GM23338 (cell line): ENCODE results near the gene TSTD2. TPM values are rescaled to one million over a fixed set of nuclear protein-coding genes. Genes with fewer than 3 reads are reported as not detected.

Experiments used
- EZH2phosphoT487 ChIP-seq: fragments of 200-600 bp; sonication (generic); IDR thresholded peaks from one replicate; pipeline ENCODE4 v1.8.1; 2018; ENCODE audit warnings: antibody characterized with exemption; ENCODE audit not compliant: unreplicated experiment
- NANOG ChIP-seq: IDR thresholded peaks from 2 replicates; pipeline ENCODE4 v1.6.1; 2016; ENCODE audit warnings: antibody characterized with exemption, borderline replicate concordance
- POLR2AphosphoS5 ChIP-seq: IDR thresholded peaks from 2 replicates; pipeline ENCODE4 v1.6.1; 2016; ENCODE audit warnings: antibody characterized with exemption, low read depth
- STAT1 ChIP-seq: IDR thresholded peaks from one replicate; pipeline ENCODE4 v1.6.1; 2016; ENCODE audit warnings: antibody characterized with exemption; ENCODE audit not compliant: unreplicated experiment
- ZNF114 ChIP-seq: fragments of 250-450 bp; sonication (Bioruptor Pico); IDR thresholded peaks from 2 replicates; pipeline ENCODE4 v1.5.0; 2020; ENCODE audit warnings: mild to moderate bottlenecking, moderate library complexity
- polyA plus RNA-seq: library from polyadenylated mRNA; unstranded; fragments of >200 nt; fragmentation: Nextera tagmentation; extraction: Ambion mirVana; gene quantifications from 2 replicates; pipeline ENCODE4 v1.2.1, GENCODE V29; 2016
- total RNA-seq: library from RNA; depleted of rRNA; stranded (reverse); fragments of >200 nt; shearing (Covaris generic); gene quantifications from 2 replicates; pipeline ENCODE4 v1.2.3, GENCODE V29; 2014
- TF ChIP-seq, protein P1 (sequence below): fragments of 250-450 bp; sonication (Bioruptor Pico); IDR thresholded peaks from 2 replicates; pipeline ENCODE4 v1.5.0; 2020; ENCODE audit warnings: mild to moderate bottlenecking, moderate library complexity
- TF ChIP-seq, protein P2 (sequence below): IDR thresholded peaks from one replicate; pipeline ENCODE4 v1.6.1; 2018; ENCODE audit warnings: antibody characterized with exemption; ENCODE audit not compliant: unreplicated experiment
- TF ChIP-seq, protein P3 (sequence below): IDR thresholded peaks from 2 replicates; pipeline ENCODE4 v1.6.1; 2016; ENCODE audit warnings: antibody characterized with exemption

The TSTD2 gene
- total and polyA plus RNA-seq, 2 experiments from 2014 or later = 8.5 to 21.8 TPM

DNA sequence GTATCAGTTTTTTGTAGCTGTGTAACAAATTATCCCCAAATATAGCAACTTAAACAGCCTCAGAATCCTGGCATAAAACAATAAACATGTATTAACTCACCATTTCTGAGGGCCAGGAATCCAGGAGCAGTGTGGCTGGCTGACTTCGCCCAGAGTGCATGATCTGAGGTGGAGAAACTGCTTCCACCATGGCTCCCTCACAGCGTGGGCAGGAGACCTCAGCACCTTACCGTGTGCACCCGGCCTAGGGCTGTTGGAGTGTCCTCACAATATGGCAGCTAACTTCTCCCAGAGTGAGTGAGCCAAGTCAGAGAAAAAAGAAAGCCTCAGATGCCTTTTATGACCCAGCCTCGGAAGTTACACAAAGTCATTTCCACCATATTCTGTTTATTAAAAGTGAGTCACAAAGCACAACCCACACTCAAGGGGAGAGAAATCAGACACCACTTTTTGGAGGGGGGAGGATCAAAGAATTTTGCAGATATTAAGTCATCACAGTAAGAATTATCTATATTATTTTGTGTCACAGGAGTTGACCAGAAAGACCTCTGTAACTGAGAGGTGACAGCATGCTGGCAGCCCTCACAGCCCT lies 59.6 kb downstream of the TSTD2 start (continued):
- TF ChIP-seq, protein P1, sequence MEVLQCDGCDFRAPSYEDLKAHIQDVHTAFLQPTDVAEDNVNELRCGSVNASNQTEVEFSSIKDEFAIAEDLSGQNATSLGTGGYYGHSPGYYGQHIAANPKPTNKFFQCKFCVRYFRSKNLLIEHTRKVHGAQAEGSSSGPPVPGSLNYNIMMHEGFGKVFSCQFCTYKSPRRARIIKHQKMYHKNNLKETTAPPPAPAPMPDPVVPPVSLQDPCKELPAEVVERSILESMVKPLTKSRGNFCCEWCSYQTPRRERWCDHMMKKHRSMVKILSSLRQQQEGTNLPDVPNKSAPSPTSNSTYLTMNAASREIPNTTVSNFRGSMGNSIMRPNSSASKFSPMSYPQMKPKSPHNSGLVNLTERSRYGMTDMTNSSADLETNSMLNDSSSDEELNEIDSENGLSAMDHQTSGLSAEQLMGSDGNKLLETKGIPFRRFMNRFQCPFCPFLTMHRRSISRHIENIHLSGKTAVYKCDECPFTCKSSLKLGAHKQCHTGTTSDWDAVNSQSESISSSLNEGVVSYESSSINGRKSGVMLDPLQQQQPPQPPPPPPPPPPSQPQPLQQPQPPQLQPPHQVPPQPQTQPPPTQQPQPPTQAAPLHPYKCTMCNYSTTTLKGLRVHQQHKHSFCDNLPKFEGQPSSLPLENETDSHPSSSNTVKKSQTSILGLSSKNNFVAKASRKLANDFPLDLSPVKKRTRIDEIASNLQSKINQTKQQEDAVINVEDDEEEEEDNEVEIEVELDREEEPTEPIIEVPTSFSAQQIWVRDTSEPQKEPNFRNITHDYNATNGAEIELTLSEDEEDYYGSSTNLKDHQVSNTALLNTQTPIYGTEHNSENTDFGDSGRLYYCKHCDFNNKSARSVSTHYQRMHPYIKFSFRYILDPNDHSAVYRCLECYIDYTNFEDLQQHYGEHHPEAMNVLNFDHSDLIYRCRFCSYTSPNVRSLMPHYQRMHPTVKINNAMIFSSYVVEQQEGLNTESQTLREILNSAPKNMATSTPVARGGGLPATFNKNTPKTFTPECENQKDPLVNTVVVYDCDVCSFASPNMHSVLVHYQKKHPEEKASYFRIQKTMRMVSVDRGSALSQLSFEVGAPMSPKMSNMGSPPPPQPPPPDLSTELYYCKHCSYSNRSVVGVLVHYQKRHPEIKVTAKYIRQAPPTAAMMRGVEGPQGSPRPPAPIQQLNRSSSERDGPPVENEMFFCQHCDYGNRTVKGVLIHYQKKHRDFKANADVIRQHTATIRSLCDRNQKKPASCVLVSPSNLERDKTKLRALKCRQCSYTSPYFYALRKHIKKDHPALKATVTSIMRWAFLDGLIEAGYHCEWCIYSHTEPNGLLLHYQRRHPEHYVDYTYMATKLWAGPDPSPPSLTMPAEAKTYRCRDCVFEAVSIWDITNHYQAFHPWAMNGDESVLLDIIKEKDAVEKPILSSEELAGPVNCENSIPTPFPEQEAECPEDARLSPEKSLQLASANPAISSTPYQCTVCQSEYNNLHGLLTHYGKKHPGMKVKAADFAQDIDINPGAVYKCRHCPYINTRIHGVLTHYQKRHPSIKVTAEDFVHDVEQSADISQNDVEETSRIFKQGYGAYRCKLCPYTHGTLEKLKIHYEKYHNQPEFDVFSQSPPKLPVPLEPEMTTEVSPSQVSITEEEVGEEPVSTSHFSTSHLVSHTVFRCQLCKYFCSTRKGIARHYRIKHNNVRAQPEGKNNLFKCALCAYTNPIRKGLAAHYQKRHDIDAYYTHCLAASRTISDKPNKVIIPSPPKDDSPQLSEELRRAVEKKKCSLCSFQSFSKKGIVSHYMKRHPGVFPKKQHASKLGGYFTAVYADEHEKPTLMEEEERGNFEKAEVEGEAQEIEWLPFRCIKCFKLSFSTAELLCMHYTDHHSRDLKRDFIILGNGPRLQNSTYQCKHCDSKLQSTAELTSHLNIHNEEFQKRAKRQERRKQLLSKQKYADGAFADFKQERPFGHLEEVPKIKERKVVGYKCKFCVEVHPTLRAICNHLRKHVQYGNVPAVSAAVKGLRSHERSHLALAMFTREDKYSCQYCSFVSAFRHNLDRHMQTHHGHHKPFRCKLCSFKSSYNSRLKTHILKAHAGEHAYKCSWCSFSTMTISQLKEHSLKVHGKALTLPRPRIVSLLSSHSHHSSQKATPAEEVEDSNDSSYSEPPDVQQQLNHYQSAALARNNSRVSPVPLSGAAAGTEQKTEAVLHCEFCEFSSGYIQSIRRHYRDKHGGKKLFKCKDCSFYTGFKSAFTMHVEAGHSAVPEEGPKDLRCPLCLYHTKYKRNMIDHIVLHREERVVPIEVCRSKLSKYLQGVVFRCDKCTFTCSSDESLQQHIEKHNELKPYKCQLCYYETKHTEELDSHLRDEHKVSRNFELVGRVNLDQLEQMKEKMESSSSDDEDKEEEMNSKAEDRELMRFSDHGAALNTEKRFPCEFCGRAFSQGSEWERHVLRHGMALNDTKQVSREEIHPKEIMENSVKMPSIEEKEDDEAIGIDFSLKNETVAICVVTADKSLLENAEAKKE (CRISPR knock-in tag) = no peak
- no peak for TF ChIP-seq POLR2AphosphoS5
- no peak for TF ChIP-seq NANOG
- no peak for TF ChIP-seq ZNF114
- TF ChIP-seq STAT1 = no peak
- TF ChIP-seq, protein P2, sequence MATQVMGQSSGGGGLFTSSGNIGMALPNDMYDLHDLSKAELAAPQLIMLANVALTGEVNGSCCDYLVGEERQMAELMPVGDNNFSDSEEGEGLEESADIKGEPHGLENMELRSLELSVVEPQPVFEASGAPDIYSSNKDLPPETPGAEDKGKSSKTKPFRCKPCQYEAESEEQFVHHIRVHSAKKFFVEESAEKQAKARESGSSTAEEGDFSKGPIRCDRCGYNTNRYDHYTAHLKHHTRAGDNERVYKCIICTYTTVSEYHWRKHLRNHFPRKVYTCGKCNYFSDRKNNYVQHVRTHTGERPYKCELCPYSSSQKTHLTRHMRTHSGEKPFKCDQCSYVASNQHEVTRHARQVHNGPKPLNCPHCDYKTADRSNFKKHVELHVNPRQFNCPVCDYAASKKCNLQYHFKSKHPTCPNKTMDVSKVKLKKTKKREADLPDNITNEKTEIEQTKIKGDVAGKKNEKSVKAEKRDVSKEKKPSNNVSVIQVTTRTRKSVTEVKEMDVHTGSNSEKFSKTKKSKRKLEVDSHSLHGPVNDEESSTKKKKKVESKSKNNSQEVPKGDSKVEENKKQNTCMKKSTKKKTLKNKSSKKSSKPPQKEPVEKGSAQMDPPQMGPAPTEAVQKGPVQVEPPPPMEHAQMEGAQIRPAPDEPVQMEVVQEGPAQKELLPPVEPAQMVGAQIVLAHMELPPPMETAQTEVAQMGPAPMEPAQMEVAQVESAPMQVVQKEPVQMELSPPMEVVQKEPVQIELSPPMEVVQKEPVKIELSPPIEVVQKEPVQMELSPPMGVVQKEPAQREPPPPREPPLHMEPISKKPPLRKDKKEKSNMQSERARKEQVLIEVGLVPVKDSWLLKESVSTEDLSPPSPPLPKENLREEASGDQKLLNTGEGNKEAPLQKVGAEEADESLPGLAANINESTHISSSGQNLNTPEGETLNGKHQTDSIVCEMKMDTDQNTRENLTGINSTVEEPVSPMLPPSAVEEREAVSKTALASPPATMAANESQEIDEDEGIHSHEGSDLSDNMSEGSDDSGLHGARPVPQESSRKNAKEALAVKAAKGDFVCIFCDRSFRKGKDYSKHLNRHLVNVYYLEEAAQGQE = no peak
- TF ChIP-seq EZH2phosphoT487 = no peak
- TF ChIP-seq, protein P3, sequence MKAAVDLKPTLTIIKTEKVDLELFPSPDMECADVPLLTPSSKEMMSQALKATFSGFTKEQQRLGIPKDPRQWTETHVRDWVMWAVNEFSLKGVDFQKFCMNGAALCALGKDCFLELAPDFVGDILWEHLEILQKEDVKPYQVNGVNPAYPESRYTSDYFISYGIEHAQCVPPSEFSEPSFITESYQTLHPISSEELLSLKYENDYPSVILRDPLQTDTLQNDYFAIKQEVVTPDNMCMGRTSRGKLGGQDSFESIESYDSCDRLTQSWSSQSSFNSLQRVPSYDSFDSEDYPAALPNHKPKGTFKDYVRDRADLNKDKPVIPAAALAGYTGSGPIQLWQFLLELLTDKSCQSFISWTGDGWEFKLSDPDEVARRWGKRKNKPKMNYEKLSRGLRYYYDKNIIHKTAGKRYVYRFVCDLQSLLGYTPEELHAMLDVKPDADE = no peak
